ENCODE measurements around the gene PDSS2.

DNA sequence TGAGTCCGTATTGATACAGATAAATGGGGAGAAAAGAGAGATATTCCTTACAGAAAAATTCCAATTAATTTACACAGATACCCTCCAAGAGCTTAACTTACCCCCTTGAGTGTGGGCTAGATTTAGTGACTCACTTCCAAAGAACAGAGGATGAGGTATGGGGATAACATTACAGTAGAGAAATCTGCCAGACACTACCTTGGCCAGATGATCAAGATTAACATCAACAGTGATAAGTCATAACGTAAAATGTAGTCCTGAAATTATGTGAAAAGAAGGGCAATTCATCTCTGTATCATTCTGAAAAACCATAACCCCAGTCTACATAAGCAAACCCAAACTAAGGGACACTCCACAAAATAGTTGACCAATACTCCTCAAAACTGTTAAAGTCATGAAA is 69.3 kb downstream of the PDSS2 start:
- TF ChIP-seq ZFX (CRISPR knock-in tag; IDR thresholded peaks at IDR 0.05) (no peak), MXI1 (IDR thresholded peaks at IDR 0.05; ENCODE audit: low read depth, low read length) (no peak), ZNF436 (CRISPR knock-in tag; IDR thresholded peaks at IDR 0.05) (no peak)
- TF ChIP-seq, protein P1, sequence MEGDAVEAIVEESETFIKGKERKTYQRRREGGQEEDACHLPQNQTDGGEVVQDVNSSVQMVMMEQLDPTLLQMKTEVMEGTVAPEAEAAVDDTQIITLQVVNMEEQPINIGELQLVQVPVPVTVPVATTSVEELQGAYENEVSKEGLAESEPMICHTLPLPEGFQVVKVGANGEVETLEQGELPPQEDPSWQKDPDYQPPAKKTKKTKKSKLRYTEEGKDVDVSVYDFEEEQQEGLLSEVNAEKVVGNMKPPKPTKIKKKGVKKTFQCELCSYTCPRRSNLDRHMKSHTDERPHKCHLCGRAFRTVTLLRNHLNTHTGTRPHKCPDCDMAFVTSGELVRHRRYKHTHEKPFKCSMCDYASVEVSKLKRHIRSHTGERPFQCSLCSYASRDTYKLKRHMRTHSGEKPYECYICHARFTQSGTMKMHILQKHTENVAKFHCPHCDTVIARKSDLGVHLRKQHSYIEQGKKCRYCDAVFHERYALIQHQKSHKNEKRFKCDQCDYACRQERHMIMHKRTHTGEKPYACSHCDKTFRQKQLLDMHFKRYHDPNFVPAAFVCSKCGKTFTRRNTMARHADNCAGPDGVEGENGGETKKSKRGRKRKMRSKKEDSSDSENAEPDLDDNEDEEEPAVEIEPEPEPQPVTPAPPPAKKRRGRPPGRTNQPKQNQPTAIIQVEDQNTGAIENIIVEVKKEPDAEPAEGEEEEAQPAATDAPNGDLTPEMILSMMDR (IDR thresholded peaks at IDR 0.05 in 2 of 3, conservative IDR thresholded peaks at IDR 0.05 in 1 of 3; ENCODE audit: insufficient read depth in 2 of 3, low read depth in 1 of 3, low read length in 3 of 3) = no peak
